ENCODE results near the gene AKAP12. TPM values are rescaled to one million over a fixed set of nuclear protein-coding genes. Genes with fewer than 3 reads are reported as not detected.

Gene AKAP12, protein sequence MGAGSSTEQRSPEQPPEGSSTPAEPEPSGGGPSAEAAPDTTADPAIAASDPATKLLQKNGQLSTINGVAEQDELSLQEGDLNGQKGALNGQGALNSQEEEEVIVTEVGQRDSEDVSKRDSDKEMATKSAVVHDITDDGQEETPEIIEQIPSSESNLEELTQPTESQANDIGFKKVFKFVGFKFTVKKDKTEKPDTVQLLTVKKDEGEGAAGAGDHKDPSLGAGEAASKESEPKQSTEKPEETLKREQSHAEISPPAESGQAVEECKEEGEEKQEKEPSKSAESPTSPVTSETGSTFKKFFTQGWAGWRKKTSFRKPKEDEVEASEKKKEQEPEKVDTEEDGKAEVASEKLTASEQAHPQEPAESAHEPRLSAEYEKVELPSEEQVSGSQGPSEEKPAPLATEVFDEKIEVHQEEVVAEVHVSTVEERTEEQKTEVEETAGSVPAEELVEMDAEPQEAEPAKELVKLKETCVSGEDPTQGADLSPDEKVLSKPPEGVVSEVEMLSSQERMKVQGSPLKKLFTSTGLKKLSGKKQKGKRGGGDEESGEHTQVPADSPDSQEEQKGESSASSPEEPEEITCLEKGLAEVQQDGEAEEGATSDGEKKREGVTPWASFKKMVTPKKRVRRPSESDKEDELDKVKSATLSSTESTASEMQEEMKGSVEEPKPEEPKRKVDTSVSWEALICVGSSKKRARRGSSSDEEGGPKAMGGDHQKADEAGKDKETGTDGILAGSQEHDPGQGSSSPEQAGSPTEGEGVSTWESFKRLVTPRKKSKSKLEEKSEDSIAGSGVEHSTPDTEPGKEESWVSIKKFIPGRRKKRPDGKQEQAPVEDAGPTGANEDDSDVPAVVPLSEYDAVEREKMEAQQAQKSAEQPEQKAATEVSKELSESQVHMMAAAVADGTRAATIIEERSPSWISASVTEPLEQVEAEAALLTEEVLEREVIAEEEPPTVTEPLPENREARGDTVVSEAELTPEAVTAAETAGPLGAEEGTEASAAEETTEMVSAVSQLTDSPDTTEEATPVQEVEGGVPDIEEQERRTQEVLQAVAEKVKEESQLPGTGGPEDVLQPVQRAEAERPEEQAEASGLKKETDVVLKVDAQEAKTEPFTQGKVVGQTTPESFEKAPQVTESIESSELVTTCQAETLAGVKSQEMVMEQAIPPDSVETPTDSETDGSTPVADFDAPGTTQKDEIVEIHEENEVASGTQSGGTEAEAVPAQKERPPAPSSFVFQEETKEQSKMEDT (N-terminal part only)
- under 1 TPM; 0.63 to 0.91 (median 0.79) TPM for total RNA-seq

- no peaks in the 10 kb centered on the region for H3K9me3 Mint-ChIP-seq
- H3K4me1 Mint-ChIP-seq (ENCODE audit: low read depth): peaks cover 12% of the 10 kb centered on the region
- ATAC-seq (no peak), DNase-seq (no peak)
- H3K27me3 Mint-ChIP-seq (ENCODE audit: low read depth): peaks cover 62% of the 10 kb centered on the region
- no peaks in the 10 kb centered on the region for H3K36me3 Mint-ChIP-seq (ENCODE audit: insufficient read depth)
- H3K4me3 Mint-ChIP-seq: peak within 1 kb of the TSS; percentile 75
Observed at GRCh38 chr6:151239603-151240035, at the start of gene AKAP12. AKAP12 (plus strand) TSS chr6:151239967; CDS start chr6:151240563, 596 bp downstream.

GRCh38 chr6:151191527-151191926 lies 48.2 kb upstream of the AKAP12 start:
- H3K4me1 Mint-ChIP-seq (ENCODE audit: low read depth): no peaks in the 10 kb centered on the region
- ATAC-seq: no peak
- H3K27me3 Mint-ChIP-seq (ENCODE audit: low read depth): peaks cover 10% of the 10 kb centered on the region
- no peaks in the 10 kb centered on the region for H3K9me3 Mint-ChIP-seq
- no peak overlapping the region for H3K4me3 Mint-ChIP-seq
- DNase-seq: no peak
- H3K36me3 Mint-ChIP-seq (ENCODE audit: insufficient read depth): no peaks in the 10 kb centered on the region

DNA sequence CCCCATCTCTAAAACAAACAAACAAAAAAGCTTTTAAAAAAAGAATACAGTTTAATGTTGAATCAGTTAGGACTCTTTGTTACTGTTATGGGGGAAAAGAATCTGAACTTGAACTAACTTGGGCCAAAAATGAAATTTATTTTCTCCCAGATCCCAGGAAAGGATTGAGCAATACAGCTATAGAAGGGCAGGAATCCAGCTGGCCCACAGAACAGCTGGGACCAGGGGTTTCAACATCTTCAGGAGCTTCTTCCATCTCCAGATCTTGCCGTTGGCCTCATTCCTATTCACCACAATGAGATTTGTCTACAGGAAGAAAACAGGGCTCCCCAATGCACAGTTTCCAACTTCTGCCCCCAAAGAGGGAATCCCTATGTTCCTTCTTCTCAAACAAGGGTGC lies 43.2 kb upstream of the AKAP12 start:
- Mint-ChIP-seq H3K4me1 (ENCODE audit: low read depth) (no peaks in the 10 kb centered on the region), H3K27me3 (ENCODE audit: low read depth) (peaks cover 2% of the 10 kb centered on the region), H3K36me3 (ENCODE audit: insufficient read depth) (no peaks in the 10 kb centered on the region), H3K4me3 (no peak overlapping the region), H3K9me3 (no peaks in the 10 kb centered on the region)
- no peak for DNase-seq
- no peak for ATAC-seq

DNA sequence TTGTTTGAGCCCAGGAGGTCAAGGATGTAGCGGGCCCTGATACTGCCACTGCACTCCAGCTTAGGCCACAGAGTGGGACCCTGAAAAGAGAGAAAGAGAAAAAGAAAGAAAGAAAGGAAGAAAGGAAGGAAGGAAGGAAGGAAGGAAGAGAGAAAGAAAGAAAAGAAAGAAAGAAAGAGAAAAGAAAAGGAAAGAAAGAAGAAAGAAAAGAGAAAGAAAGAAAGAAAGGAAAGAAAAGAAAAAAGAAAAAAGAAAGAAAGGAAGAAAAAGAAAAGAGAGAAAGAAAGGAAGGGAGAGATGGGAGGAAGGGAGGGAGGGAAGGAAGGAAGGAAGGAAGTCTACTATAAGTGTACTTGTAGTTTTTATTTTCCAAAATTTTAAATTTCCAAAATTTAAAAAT lies 42.2 kb upstream of the AKAP12 start:
- ATAC-seq (no peak), DNase-seq (no peak)
- no peaks in the 10 kb centered on the region for H3K36me3 Mint-ChIP-seq (ENCODE audit: insufficient read depth)
- no peaks in the 10 kb centered on the region for H3K27me3 Mint-ChIP-seq (ENCODE audit: low read depth)
- no peaks in the 10 kb centered on the region for H3K9me3 Mint-ChIP-seq
- no peak overlapping the region for H3K4me3 Mint-ChIP-seq
- H3K4me1 Mint-ChIP-seq (ENCODE audit: low read depth): no peaks in the 10 kb centered on the region

GRCh38 chr6:151199991-151200390 lies 39.8 kb upstream of the AKAP12 start:
- Mint-ChIP-seq H3K4me1 (ENCODE audit: low read depth) (no peaks in the 10 kb centered on the region), H3K9me3 (no peaks in the 10 kb centered on the region), H3K27me3 (ENCODE audit: low read depth) (no peaks in the 10 kb centered on the region), H3K36me3 (ENCODE audit: insufficient read depth) (no peaks in the 10 kb centered on the region), H3K4me3 (no peak overlapping the region)
- DNase-seq (no peak), ATAC-seq (no peak)

DNA sequence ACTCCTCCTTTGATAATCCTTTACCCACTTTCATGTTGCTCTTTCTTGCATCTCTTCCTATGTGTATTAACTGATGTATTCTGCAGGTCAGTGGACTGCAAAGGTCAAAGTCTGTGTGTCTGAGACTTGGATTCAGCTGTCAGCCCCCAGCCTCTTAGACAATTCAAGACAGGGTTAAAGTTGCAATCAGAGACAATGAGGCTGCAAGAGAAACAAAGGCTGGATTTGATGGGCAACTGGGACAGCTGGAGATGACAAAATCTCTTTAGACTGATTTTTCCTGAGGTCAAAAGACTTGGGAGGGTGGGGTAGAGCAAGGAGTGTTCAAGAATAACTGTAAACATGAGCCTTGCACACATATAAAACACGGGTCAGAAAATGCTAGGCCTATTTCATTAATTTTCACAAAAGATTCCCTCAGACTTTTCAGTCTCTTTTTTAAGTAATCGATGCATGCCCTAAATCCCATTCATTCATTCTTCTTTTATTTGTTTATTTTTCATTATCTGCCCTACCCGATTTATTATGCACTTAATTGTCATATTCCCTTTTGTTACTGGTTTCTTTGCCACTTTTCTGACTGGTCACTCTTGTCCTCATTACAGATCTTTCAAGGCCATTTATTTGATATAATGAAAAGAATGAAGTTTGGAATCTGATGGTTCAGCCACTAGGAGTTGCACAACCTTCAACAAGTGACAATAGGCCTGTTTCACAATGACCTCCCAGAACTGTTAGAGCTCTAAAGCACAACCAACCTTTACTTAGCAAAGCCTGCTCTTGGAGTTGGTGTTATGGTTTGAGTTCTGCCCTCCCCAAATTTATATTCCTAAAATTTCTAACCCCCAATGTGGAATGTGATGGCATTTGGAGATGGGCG lies 33.8 kb upstream of the AKAP12 start:
- no peaks in the 10 kb centered on the region for H3K4me1 Mint-ChIP-seq (ENCODE audit: low read depth)
- no peak overlapping the region for H3K4me3 Mint-ChIP-seq
- no peaks in the 10 kb centered on the region for H3K36me3 Mint-ChIP-seq (ENCODE audit: insufficient read depth)
- DNase-seq: no peak
- no peaks in the 10 kb centered on the region for H3K9me3 Mint-ChIP-seq
- peaks cover 11% of the 10 kb centered on the region for H3K27me3 Mint-ChIP-seq (ENCODE audit: low read depth)
- no peak for ATAC-seq

DNA sequence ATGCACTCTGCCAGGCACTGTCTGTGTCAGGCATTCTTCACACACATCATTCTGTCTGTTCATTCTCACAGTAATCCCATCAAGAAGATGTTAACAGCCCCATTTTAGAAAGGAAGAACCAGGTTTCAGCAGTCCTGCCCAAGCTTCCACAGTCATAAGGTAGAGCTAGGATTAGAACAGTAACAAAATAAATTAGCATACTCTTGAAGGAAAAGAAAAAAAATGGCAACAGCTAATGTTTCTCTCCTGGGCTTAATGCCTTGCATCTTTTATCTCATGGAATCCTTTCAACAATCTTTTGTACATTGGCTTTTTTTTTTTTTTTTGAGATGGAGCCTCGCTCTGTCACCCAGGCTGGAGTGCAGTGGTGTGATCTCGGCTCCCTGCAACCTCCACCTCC lies 32.1 kb upstream of the AKAP12 start:
- Mint-ChIP-seq H3K9me3 (peaks cover 5% of the 10 kb centered on the region), H3K4me1 (ENCODE audit: low read depth) (no peaks in the 10 kb centered on the region), H3K27me3 (ENCODE audit: low read depth) (peaks cover 14% of the 10 kb centered on the region), H3K36me3 (ENCODE audit: insufficient read depth) (no peaks in the 10 kb centered on the region), H3K4me3 (no peak overlapping the region)
- DNase-seq: no peak
- no peak for ATAC-seq

GRCh38 chr6:151209071-151209831 lies 30.5 kb upstream of the AKAP12 start:
- no peaks in the 10 kb centered on the region for H3K36me3 Mint-ChIP-seq (ENCODE audit: insufficient read depth)
- ATAC-seq: no peak
- peaks cover 9% of the 10 kb centered on the region for H3K9me3 Mint-ChIP-seq
- H3K4me3 Mint-ChIP-seq: no peak overlapping the region
- H3K27me3 Mint-ChIP-seq (ENCODE audit: low read depth): peaks cover 14% of the 10 kb centered on the region
- H3K4me1 Mint-ChIP-seq (ENCODE audit: low read depth): no peaks in the 10 kb centered on the region
- DNase-seq: no peak

DNA sequence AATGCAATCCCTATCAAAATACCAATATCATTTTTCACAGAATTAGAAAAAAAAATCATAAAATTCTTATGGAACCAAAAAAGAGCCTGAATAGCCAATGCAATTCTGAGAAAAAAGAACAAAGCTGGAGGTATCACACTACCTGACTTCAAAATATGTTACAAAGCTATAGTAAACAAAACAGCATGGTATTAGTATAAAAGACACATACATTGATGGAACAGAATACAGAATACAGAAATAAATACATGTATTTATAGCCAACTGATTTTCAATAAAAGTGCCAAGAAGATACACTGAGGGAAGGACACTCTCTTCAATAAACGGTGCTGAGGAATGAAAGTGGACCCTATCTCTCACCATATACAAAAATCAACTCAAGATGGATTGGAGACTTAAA lies 28.7 kb upstream of the AKAP12 start:
- Mint-ChIP-seq H3K36me3 (ENCODE audit: insufficient read depth) (no peaks in the 10 kb centered on the region), H3K4me1 (ENCODE audit: low read depth) (no peaks in the 10 kb centered on the region)
- no peak for ATAC-seq

DNA sequence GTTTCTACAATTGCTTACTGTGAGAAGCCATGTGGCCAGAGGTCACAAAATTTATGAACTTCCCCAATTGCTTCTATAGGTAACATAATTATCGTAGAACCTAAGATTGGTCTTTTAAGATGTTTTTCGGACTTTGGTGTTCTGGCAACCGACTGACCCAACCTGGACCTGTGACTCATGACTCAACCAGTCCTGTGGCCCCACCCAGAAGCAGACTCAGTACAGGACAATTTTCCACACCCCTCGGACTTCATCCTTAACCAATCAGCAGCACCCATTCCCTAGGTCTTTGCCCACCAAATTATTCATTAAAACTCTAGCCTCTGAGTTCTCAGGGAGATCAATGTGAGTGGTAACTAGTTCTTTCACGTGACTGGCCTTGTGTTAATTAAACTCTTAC lies 26.4 kb upstream of the AKAP12 start:
- Mint-ChIP-seq H3K36me3 (ENCODE audit: insufficient read depth) (no peaks in the 10 kb centered on the region), H3K4me3 (no peak overlapping the region), H3K27me3 (ENCODE audit: low read depth) (peaks cover 12% of the 10 kb centered on the region), H3K4me1 (ENCODE audit: low read depth) (no peaks in the 10 kb centered on the region), H3K9me3 (peaks cover 9% of the 10 kb centered on the region)
- ATAC-seq: no peak
- DNase-seq: no peak

More for the DNA sequence above, 28.7 kb upstream of the AKAP12 start:
- Mint-ChIP-seq H3K4me3 (no peak overlapping the region), H3K27me3 (ENCODE audit: low read depth) (peaks cover 14% of the 10 kb centered on the region), H3K9me3 (peaks cover 9% of the 10 kb centered on the region)
- DNase-seq: no peak

- Mint-ChIP-seq H3K4me1 (ENCODE audit: low read depth) (no peaks in the 10 kb centered on the region), H3K27me3 (ENCODE audit: low read depth) (peaks cover 3% of the 10 kb centered on the region), H3K9me3 (peaks cover 9% of the 10 kb centered on the region), H3K36me3 (ENCODE audit: insufficient read depth) (no peaks in the 10 kb centered on the region), H3K4me3 (no peak overlapping the region)
- no peak for ATAC-seq
- no peak for DNase-seq
Observed at GRCh38 chr6:151215999-151216398, 23.8 kb upstream of the AKAP12 start.

DNA sequence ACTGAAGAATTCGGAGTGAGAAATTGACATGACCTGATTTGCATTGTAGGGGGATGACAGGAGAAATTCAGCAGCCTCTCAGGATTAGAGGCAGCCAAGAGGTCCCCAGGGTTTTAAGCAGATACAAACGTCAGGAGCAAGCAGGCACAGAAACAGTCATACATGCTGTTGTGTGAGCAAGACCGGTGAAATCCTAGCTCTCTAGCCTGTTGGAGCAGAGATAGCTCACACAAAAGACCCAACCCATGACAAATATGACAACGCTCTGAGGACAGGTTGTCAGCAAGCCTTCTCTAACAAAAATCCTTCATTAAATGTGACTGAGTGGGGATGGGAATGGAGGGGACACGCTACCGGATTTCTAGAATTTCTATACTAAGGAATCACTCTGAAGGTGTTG lies 23.0 kb upstream of the AKAP12 start:
- H3K9me3 Mint-ChIP-seq: peaks cover 4% of the 10 kb centered on the region
- no peaks in the 10 kb centered on the region for H3K4me1 Mint-ChIP-seq (ENCODE audit: low read depth)
- no peak for DNase-seq
- no peaks in the 10 kb centered on the region for H3K27me3 Mint-ChIP-seq (ENCODE audit: low read depth)
- H3K36me3 Mint-ChIP-seq (ENCODE audit: insufficient read depth): no peaks in the 10 kb centered on the region
- ATAC-seq: no peak
- H3K4me3 Mint-ChIP-seq: no peak overlapping the region

GRCh38 chr6:151219192-151219591 lies 20.6 kb upstream of the AKAP12 start:
- DNase-seq (no peak), ATAC-seq (no peak)
- Mint-ChIP-seq H3K36me3 (ENCODE audit: insufficient read depth) (no peaks in the 10 kb centered on the region), H3K4me3 (no peak overlapping the region), H3K4me1 (ENCODE audit: low read depth) (no peaks in the 10 kb centered on the region), H3K27me3 (ENCODE audit: low read depth) (peaks cover 4% of the 10 kb centered on the region), H3K9me3 (no peaks in the 10 kb centered on the region)

All from activated T-cell treated with anti-CD3 and anti-CD28 coated beads, Interleukin-2, amount 50 U/mL, for 4 hours (primary cell).